K562 (cell line): Measurements from ENCODE around the gene LMAN2. TPM values are rescaled to one million over a fixed set of nuclear protein-coding genes. Genes with fewer than 3 reads are reported as not detected.

Experiments used
- ATF1 ChIP-seq, 2 experiments: fragments of 450-650 bp in 1 of 2; IDR thresholded peaks; 2 replicates each; pipeline ENCODE4 v1.6.1; 2016; ENCODE audit warnings: missing compliant biosample characterization in 1 of 2, missing genetic modification characterization in 1 of 2
- DMBX1 ChIP-seq: fragments of 250-450 bp; sonication (Bioruptor Pico); IDR thresholded peaks from 2 replicates; pipeline ENCODE4 v1.8.0; 2022; ENCODE audit warnings: inconsistent platforms, mild to moderate bottlenecking, moderate library complexity, borderline replicate concordance
- MTA2 ChIP-seq: fragments of 450-650 bp; IDR thresholded peaks from 2 replicates; pipeline ENCODE4 v1.6.1; 2016; ENCODE audit warnings: low read depth
- MYNN ChIP-seq, 2 experiments: sonication (generic); formaldehyde crosslinking in 1 of 2; IDR thresholded peaks; 2 replicates each; pipeline versions ENCODE4 v1.5.0 to v1.6.1; 2016 to 2020; ENCODE audit warnings: antibody characterized with exemption in 1 of 2, missing genetic modification reagents in 1 of 2
- PATZ1 ChIP-seq: fragments of 250-450 bp; sonication (Bioruptor Pico); IDR thresholded peaks from 2 replicates; pipeline ENCODE4 v1.5.0; 2020; ENCODE audit warnings: mild to moderate bottlenecking, borderline replicate concordance
- TBP ChIP-seq: optimal IDR thresholded peaks from 2 replicates; pipeline ENCODE3; 2011; ENCODE audit warnings: low read depth, low read length, improper control_type of control experiment
- TFAP4 ChIP-seq: sonication (generic); formaldehyde crosslinking; IDR thresholded peaks from 2 replicates; pipeline ENCODE4 v1.8.0; 2022; ENCODE audit warnings: missing genetic modification reagents, mild to moderate bottlenecking, moderate library complexity, borderline replicate concordance
- ZNF318 ChIP-seq, 2 experiments: fragments of 450-650 bp; IDR thresholded peaks; 2 replicates each; pipeline ENCODE4 v1.6.1; 2016; ENCODE audit warnings: mild to moderate bottlenecking in 2 of 2, borderline replicate concordance in 1 of 2, low read depth in 1 of 2, moderate library complexity in 1 of 2
- ZNF740 ChIP-seq, 3 experiments: fragments of 200-800 bp in 1 of 3; sonication (Bioruptor generic) in 1 of 3; sonication (generic) in 1 of 3; formaldehyde crosslinking in 1 of 3; IDR thresholded peaks; 2 replicates each; pipeline versions ENCODE4 v1.6.1 to v1.8.0; 2016 to 2022; ENCODE audit warnings: mild to moderate bottlenecking in 2 of 3, missing compliant biosample characterization in 2 of 3, missing genetic modification characterization in 2 of 3, missing genetic modification reagents in 1 of 3
- polyA plus RNA-seq, 8 experiments: library from polyadenylated mRNA; depleted of rRNA in 4 of 8; stranded (reverse) in 5 of 8; unstranded in 3 of 8; fragments of >200 nt; fragmentation: Nextera tagmentation in 2 of 8; fragmentation: Illumina TruSeq in 1 of 8; extraction: Ambion mirVana in 2 of 8; extraction: Trizol in 1 of 8; gene quantifications; 2 replicates each; pipeline versions ENCODE4 v1.2.1 to v1.2.3, GENCODE V29; 2011 to 2014; ENCODE audit warnings: inconsistent platforms in 1 of 8, missing spikeins in 1 of 8
- total RNA-seq, 7 experiments: library from RNA; depleted of rRNA in 6 of 7; stranded (reverse); fragments of >200 nt in 6 of 7; fragmentation: Illumina TruSeq in 2 of 7; extraction: Trizol in 2 of 7; gene quantifications; 2 replicates each; pipeline versions ENCODE4 v1.2.1 to v1.2.3, GENCODE V29; 2011 to 2021; ENCODE audit warnings: low replicate concordance in 1 of 7

Gene LMAN2
- total and polyA plus RNA-seq, 9 of the 15 experiments (the other 6 are each of a cell fraction or from before 2014, with no cell fraction given): 2.7 to 254 (median 136) TPM

- TF ChIP-seq MTA2: peak; percentile 64
- TF ChIP-seq TBP: peak; percentile 40
- peak in 1 of 2 experiments; percentile 54; a peak in 1 of 4 replicates for TF ChIP-seq ZNF318 (IDR thresholded peaks at IDR 0.05; ENCODE audit: borderline replicate concordance in 1 of 2, low read depth in 1 of 2)
- TF ChIP-seq DMBX1 (CRISPR knock-in tag): peak; percentile 76
- no peak for TF ChIP-seq ZNF740 (CRISPR knock-in tag; IDR thresholded peaks at IDR 0.05)
- TF ChIP-seq ZNF740 (tag; IDR thresholded peaks at IDR 0.05): peak in 1 of 2 experiments; percentile 87; a peak in 2 of 4 replicates
- TF ChIP-seq TFAP4: peak; percentile 29; the same call in 1 of the 2 replicates
- TF ChIP-seq PATZ1 (CRISPR knock-in tag): peak; percentile 74; the same call in 1 of the 2 replicates
- no peak for TF ChIP-seq ATF1 (CRISPR knock-in tag; IDR thresholded peaks at IDR 0.05)
- TF ChIP-seq ATF1 (tag; IDR thresholded peaks at IDR 0.05): peak; percentile 70
- 0 out of 2 replicates have a peak, but pooled peaks have one; percentile 36 for TF ChIP-seq MYNN (IDR thresholded peaks at IDR 0.05)
- no peak for TF ChIP-seq MYNN (CRISPR knock-in tag; IDR thresholded peaks at IDR 0.05)
Observed at GRCh38 chr5:177378884-177379883, 27.7 kb upstream of the LMAN2 start (continued).
